Panc1 (cell line): ENCODE measurements around the gene CACNA2D3. TPM values are rescaled to one million over a fixed set of nuclear protein-coding genes. Genes with fewer than 3 reads are reported as not detected.

Source experiments
- ATAC-seq: fragments of 200-7000 bp; cut with Tn5 transposase; 2 replicates; pipeline ENCODE4 v1.9.1; 2020; ENCODE audit warnings: mild to moderate bottlenecking, moderate library complexity
- BruUV-seq: library from RNA; stranded (reverse); fragments of 400-500 nt; replicated peaks from 2 replicates; lab custom pipeline; 2021; lab: Mats Ljungman, UMichigan
- CTCF ChIA-PET: fragments of 300-600 bp; sonication (Branson Sonifier 250); formaldehyde crosslinking; loops from one replicate; lab custom pipeline; 2022; ENCODE audit warnings: antibody characterized with exemption; lab: Charles Lee
- POLR2A ChIA-PET: fragments of 300-600 bp; sonication (Branson Sonifier 250); formaldehyde crosslinking; loops from one replicate; lab custom pipeline; 2022; ENCODE audit warnings: antibody characterized with exemption; lab: Charles Lee
- DNase-seq: peaks from one replicate; pipeline ENCODE4 v3.0.0-alpha.2; 2010; ENCODE audit warnings: low read depth, low spot score
- H3K27ac ChIP-seq: 2 replicates; pipeline ENCODE4 v1.5.1; 2011; ENCODE audit warnings: mild to moderate bottlenecking, low read length, inconsistent platforms
- H3K27me3 ChIP-seq: fragments of 200-500 bp; sonication (Bioruptor generic); 2 replicates; pipeline ENCODE4 v1.6.0; 2014; ENCODE audit warnings: low read length, inconsistent platforms; ENCODE audit not compliant: control insufficient read depth, insufficient read depth
- H3K36me3 ChIP-seq: fragments of 200-500 bp; sonication (Bioruptor generic); 2 replicates; pipeline ENCODE4 v1.5.1; 2014; ENCODE audit warnings: inconsistent platforms, mild to moderate bottlenecking, low read length, moderate library complexity; ENCODE audit not compliant: control insufficient read depth, insufficient read depth
- H3K4me1 ChIP-seq: 2 replicates; pipeline ENCODE4 v1.5.1; 2011; ENCODE audit warnings: inconsistent platforms, mild to moderate bottlenecking, low read length, moderate library complexity; ENCODE audit not compliant: control insufficient read depth, insufficient read depth
- H3K4me3 ChIP-seq, 2 experiments: 2 replicates each; pipeline ENCODE4 v1.5.1; 2011 to 2012; ENCODE audit warnings: low read depth in 2 of 2, low read length in 2 of 2, mild to moderate bottlenecking in 2 of 2, inconsistent platforms in 1 of 2, moderate library complexity in 1 of 2
- H3K9me3 ChIP-seq: fragments of 200-500 bp; sonication (Bioruptor generic); 2 replicates; pipeline ENCODE4 v1.5.1; 2014; ENCODE audit warnings: low read depth, mild to moderate bottlenecking, inconsistent platforms, low read length, moderate library complexity; ENCODE audit not compliant: control insufficient read depth, insufficient read depth
- POLR2AphosphoS5 ChIP-seq: IDR thresholded peaks from 2 replicates; pipeline ENCODE4 v1.6.1; 2012; ENCODE audit warnings: mild to moderate bottlenecking, low read depth, low read length, moderate library complexity
- SIN3A ChIP-seq: IDR thresholded peaks from 2 replicates; pipeline ENCODE4 v1.6.1; 2012; ENCODE audit warnings: low read depth, mild to moderate bottlenecking, low read length, moderate library complexity, borderline replicate concordance; ENCODE audit not compliant: insufficient read depth
- TCF7L2 ChIP-seq: IDR thresholded peaks from 2 replicates; pipeline ENCODE4 v1.6.1; 2011; ENCODE audit warnings: mild to moderate bottlenecking, low read depth, low read length, inconsistent platforms
- in situ Hi-C: cut with HindIII; loops from 2 replicates; pipeline ENCODE4 v1.10.0; 2016; ENCODE audit warnings: low sequenced_read_pairs, low pct_unique_long_range_greater_than_20kb
- intact Hi-C: fragments of 100-400 bp; cut with micrococcal nuclease; formaldehyde crosslinking; loops from one replicate; pipeline ENCODE4 v1.10.0; 2022; ENCODE audit not compliant: unreplicated experiment
- total RNA-seq: library from RNA; stranded (reverse); gene quantifications from one replicate; pipeline ENCODE4 v1.2.1, GENCODE V29; 2021; ENCODE audit not compliant: unreplicated experiment
- TF ChIP-seq, protein P1 (sequence below): fragments of 450-650 bp; IDR thresholded peaks from 2 replicates; pipeline ENCODE4 v1.5.1; 2017; ENCODE audit warnings: mild to moderate bottlenecking
- TF ChIP-seq, protein P2 (sequence below), 2 experiments: IDR thresholded peaks; 2 replicates each; pipeline ENCODE4 v1.6.1; 2011 to 2012; ENCODE audit warnings: low read depth in 2 of 2, control low read depth in 1 of 2, low read length in 1 of 2, mild to moderate bottlenecking in 1 of 2, moderate library complexity in 1 of 2; ENCODE audit not compliant: insufficient read depth in 1 of 2

Gene CACNA2D3
- total RNA-seq, 1 experiment from 2014 or later = 0.41 TPM

GRCh38 chr3:54619531-54619930 is 497.2 kb downstream of the CACNA2D3 start:
- POLR2A ChIA-PET = no interaction called here
- in situ Hi-C loops = no loop called here
- CTCF ChIA-PET = no interaction called here

DNA sequence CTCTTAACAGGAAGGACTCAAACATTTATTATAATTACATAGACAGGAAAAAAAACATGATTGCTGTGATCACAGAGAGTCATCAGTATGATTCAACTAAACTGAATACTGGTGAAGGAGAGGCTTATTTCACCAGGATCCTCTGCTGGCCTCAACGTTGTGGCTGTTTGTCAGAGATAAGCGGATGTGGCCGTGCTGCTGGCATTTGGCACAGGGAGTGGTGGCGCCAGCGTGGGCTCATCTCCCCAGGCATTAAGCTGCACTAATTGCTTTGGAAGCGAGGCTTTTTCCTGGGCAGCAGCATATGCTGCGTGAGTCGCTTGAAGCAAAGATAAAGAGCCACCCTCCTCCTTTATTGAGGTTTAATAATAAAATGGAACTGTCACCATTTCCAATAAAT is 498.8 kb downstream of the CACNA2D3 start:
- H3K4me1 ChIP-seq = no peaks in the 10 kb centered on the region
- H3K9me3 ChIP-seq = no peaks in the 10 kb centered on the region
- no peak for DNase-seq
- in situ Hi-C loops (no loop called here), intact Hi-C loops (no loop called here)
- H3K27ac ChIP-seq = no peak overlapping the region
- CTCF ChIA-PET = no interaction called here
- no peak for TF ChIP-seq SIN3A
- TF ChIP-seq POLR2AphosphoS5 = no peak
- TF ChIP-seq, protein P1, sequence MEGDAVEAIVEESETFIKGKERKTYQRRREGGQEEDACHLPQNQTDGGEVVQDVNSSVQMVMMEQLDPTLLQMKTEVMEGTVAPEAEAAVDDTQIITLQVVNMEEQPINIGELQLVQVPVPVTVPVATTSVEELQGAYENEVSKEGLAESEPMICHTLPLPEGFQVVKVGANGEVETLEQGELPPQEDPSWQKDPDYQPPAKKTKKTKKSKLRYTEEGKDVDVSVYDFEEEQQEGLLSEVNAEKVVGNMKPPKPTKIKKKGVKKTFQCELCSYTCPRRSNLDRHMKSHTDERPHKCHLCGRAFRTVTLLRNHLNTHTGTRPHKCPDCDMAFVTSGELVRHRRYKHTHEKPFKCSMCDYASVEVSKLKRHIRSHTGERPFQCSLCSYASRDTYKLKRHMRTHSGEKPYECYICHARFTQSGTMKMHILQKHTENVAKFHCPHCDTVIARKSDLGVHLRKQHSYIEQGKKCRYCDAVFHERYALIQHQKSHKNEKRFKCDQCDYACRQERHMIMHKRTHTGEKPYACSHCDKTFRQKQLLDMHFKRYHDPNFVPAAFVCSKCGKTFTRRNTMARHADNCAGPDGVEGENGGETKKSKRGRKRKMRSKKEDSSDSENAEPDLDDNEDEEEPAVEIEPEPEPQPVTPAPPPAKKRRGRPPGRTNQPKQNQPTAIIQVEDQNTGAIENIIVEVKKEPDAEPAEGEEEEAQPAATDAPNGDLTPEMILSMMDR = no peak
- TF ChIP-seq, protein P2, sequence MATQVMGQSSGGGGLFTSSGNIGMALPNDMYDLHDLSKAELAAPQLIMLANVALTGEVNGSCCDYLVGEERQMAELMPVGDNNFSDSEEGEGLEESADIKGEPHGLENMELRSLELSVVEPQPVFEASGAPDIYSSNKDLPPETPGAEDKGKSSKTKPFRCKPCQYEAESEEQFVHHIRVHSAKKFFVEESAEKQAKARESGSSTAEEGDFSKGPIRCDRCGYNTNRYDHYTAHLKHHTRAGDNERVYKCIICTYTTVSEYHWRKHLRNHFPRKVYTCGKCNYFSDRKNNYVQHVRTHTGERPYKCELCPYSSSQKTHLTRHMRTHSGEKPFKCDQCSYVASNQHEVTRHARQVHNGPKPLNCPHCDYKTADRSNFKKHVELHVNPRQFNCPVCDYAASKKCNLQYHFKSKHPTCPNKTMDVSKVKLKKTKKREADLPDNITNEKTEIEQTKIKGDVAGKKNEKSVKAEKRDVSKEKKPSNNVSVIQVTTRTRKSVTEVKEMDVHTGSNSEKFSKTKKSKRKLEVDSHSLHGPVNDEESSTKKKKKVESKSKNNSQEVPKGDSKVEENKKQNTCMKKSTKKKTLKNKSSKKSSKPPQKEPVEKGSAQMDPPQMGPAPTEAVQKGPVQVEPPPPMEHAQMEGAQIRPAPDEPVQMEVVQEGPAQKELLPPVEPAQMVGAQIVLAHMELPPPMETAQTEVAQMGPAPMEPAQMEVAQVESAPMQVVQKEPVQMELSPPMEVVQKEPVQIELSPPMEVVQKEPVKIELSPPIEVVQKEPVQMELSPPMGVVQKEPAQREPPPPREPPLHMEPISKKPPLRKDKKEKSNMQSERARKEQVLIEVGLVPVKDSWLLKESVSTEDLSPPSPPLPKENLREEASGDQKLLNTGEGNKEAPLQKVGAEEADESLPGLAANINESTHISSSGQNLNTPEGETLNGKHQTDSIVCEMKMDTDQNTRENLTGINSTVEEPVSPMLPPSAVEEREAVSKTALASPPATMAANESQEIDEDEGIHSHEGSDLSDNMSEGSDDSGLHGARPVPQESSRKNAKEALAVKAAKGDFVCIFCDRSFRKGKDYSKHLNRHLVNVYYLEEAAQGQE (IDR thresholded peaks at IDR 0.05; ENCODE audit: insufficient read depth in 1 of 2, low read depth in 2 of 2, low read length in 1 of 2) = no peak
- TF ChIP-seq TCF7L2 = no peak
- ATAC-seq = no peak
- no peak overlapping the region for H3K4me3 ChIP-seq
- BruUV-seq = no TSS peak
- POLR2A ChIA-PET = no interaction called here
- no peaks in the 10 kb centered on the region for H3K36me3 ChIP-seq
- no peaks in the 10 kb centered on the region for H3K27me3 ChIP-seq

More at GRCh38 chr3:54619531-54619930, 497.2 kb downstream of the CACNA2D3 start:
- no TSS peak for BruUV-seq
- Histone ChIP-seq H3K36me3 (no peaks in the 10 kb centered on the region), H3K27me3 (no peaks in the 10 kb centered on the region), H3K9me3 (no peaks in the 10 kb centered on the region), H3K4me3 (no peak overlapping the region), H3K4me1 (no peaks in the 10 kb centered on the region), H3K27ac (no peak overlapping the region)
- intact Hi-C loops = no loop called here
- DNase-seq (no peak), ATAC-seq (no peak)
- no peak for TF ChIP-seq TCF7L2
- TF ChIP-seq SIN3A = no peak
- TF ChIP-seq, protein P1 = no peak
- TF ChIP-seq, protein P2 (IDR thresholded peaks at IDR 0.05; ENCODE audit: insufficient read depth in 1 of 2, low read depth in 2 of 2, low read length in 1 of 2) = no peak
- no peak for TF ChIP-seq POLR2AphosphoS5
